HG03025 (cell line): ENCODE measurements around the gene MMP28.
"Not testable (repeated sequence)": the region's sequence is repeated elsewhere in the genome, so short reads cannot be mapped to it uniquely, and the experiment has no call there.

ENCODE experiments used
- ATAC-seq: cut with Tn5 transposase; IDR thresholded peaks from one replicate; pipeline ENCODE4 v1.9.1; 2021; ENCODE audit warnings: mild to moderate bottlenecking, moderate library complexity; ENCODE audit not compliant: unreplicated experiment, low FRiP score

MMP28 gene

DNA sequence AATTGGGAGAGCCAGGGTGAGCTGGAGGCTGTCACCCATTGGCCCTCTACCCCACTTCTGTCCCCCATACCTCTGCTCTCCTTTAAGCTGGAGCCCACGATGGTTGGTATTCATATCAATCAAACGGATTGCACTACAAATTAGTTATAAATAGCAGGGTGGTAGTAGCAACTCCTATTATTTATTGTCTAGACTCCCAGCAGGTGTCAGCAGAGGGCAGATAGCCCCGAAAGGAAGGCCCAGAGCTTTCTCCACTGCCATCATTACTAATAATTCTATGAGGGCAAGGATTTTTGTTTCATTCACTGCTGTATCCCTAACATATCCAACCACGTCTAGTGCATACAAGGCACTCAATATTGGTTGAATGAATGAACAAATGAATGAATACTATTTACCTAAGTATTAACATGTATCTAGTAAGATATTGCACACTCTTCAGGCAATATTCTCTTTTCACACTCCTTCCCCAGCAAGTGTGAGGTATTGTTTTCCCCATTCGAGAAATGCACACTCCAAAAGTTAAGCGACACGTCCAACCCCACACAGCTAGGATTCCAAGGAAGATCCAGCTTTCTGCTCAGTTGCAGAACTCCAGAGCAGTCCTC lies 28.4 kb downstream of the MMP28 start:
- ATAC-seq, result no peak

DNA sequence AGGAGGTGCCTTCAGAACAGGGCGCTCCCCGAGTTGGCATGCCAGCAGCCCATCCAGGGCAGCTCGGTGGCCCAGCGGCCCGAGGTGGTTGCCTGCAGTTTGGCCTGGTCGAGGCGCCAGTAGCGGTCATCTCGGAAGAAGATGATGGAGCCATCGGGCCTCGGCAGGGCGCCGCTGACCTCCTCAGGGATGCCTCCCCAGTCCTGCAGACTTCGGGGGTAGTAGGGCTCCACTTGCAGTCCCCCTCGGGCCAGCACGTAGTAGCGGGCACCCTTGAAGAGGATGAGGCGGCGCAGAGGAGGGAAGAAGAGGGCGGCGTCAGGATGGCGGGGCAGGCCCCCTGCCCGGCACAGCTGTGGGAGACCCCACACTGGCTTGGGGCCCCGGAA lies 29.0 kb downstream of the MMP28 start:
- ATAC-seq, result no peak

- no peak for ATAC-seq
Observed at GRCh38 chr17:35765756-35766488, 29.5 kb downstream of the MMP28 start.

- ATAC-seq, result no peak
Observed at GRCh38 chr17:35765086-35765710, 30.2 kb downstream of the MMP28 start.

- peak; percentile 78 for ATAC-seq
Observed at GRCh38 chr17:35764123-35764991, 31.1 kb downstream of the MMP28 start.

DNA sequence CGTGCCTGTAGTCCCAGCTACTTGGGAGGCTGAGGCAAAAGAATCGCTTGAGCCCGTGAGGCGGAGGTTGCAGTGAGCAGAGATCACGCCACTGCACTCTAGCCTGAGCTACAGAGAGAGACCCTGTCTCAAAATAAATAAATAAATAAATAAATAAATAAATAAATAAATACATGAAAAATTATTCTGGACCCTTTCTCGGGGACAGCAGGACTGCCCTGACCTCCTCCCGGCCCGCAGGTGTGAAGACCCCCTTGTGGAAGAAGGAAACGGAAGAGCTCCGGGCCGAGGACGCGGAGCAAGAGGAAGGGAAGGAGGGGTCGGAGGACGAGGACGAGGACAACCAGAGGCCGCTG lies 31.7 kb downstream of the MMP28 start:
- no peak for ATAC-seq

DNA sequence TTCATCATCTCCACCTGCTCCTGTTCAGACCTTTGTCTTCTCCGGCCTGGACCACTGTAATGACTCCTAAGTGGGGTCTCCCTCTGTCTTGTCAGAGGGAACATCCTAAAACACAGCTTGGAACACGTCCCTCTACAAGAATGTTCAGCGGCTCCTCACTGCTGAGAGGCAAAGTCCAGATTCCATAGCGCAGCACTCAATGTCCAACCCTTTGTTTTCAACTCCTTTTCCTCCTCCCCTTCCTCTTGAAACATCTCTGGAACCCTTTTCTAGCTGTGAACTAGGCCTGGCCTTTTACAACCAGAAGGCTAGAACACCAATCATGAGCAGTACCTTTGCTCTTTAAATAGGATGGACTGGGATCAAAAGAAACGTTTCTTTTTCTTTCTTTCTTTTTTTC lies 33.8 kb downstream of the MMP28 start:
- no peak for ATAC-seq

- no peak for ATAC-seq
Observed at GRCh38 chr17:35760587-35760986, 34.9 kb downstream of the MMP28 start, which contains the start of gene C17orf50. TSS of gene C17orf50 (plus strand) at chr17:35760887. CDS start at chr17:35760942, 55 bp downstream.

- no peak for ATAC-seq
Observed at GRCh38 chr17:35757243-35757642, 38.2 kb downstream of the MMP28 start.

DNA sequence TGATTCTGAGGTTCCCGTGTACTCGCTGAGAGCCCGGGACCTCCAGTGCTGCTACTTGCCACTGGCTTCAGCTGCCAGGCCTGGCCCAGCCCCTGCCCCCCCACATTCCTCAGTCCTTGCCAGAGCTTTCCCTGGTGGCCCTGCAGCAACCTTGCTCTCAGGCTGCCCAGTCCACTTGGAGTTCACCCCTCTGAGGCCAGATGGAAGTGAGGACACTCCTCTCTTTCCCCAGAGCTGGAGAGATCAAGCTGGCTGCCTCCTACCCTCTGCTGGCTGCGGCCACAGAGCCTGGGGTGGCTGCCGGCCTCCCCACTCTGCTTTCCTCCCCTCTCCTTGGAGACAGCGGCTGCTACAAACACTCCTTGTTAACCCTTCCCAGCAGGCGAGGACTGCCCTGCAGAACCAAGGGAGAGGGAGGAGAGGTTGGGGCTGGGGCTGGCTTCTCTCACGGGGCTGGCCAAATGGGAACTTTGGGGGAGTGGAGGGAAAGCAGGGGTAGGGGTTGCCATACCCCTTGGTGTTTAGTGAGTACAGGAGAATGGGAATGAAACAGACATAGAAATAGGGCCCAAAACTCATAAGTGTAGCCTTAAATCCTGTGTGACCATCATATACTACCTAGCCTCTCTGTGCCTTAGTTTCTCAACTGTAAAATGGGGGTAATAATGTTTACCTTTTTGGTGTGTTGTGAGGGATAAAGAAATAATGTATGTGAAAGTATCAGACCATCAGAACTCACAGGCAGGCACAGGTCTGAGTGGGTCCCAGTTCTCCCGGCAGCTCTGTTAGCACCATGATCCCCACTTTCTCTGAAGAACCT lies 42.3 kb downstream of the MMP28 start, which contains the start of gene GAS2L2:
GAS2L2 (minus strand) TSS at position 295 of the 820 bp plus-strand sequence. CDS start 389 bp downstream, outside the sequence.
- ATAC-seq, result no peak

DNA sequence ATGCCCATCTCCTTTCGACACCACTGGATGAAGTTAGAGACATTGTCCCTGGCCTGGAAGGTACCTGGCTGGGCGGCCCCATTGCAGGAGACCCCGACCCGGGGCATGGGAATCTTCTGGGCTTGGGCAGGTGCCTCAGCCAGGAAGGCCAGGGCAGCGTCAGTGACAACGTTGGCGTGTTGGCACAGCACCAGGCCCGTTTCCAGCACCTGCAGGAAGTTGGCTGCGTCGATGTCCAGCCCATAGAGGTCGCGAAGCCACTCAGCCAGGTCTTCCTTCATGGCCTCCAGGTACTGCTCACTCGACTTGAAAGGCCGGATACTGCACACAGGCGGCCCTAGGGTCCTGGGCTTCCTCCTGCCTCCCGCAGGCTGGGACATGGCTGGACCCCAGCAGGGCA lies 43.0 kb downstream of the MMP28 start:
- no peak for ATAC-seq

- not testable (repeated sequence) for ATAC-seq
Observed at GRCh38 chr17:35751541-35751940, 43.9 kb downstream of the MMP28 start.

DNA sequence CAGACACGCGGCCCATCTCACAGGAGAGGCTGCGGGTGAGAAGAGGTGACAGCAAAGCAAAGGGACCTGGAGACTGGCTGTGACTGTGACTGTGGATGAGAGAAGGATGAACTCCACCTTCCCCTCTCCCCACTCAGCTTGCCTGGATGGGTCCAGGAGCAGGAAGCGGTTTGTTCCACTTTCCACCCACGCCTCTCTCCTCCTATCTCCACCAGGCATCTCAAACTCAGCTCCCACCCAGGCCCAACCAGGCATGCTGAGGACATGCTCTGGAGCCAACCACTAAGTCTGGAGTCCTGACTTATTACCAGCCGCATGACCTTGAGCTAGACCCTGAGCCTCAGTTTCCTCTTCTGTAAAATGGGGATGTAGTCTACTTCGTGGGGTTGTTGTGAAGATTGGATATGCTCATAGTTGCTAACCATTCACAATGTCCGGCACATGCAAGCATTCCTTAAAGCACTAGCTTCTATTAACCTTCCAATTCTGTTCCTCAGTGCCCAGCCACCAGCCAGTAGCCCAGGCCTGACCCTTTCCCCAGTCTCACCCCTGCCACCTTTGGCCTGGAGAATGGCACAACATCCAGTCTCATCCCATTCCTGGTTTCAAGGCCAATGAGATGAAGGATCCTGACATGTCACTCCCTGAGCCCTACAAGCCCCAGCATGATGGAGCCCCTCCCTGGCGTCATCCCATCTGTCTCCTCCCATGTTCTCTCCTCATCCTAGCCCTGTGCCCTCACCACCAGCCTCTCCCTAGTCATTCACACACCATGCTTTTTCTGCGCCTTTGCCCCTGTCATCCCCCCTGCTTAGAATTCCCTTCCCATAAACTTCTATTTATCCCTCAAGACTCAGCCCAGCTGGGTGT lies 44.7 kb downstream of the MMP28 start:
- ATAC-seq, result no peak

GRCh38 chr17:35749560-35750412 lies 45.7 kb downstream of the MMP28 start:
- no peak for ATAC-seq

GRCh38 chr17:35748979-35749378 lies 46.5 kb downstream of the MMP28 start:
- ATAC-seq, result no peak

DNA sequence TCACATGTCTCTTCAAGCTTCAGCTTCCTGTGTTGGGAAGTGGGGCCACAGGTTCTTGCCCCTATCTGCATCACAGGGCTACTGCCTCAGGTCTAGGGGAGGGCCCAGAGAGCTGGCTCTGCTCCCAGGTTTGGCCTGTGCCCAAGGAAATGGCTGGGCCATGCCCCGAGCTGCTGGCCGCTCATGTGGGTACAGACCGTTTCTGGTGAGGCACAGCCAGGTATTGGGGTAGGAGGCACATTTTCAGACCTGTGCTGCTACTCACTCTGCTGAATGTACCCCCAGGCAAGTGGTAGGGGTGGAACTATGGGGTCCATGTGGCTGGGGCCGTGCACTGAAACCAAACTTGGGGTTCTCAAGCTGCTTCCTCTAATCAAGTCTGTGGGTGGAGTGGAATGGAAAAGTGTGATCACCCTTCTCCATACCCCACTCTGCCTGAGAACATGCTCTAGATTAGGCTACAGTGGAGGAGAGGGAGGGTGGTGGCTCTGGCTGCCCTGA lies 47.0 kb downstream of the MMP28 start:
- no peak for ATAC-seq

DNA sequence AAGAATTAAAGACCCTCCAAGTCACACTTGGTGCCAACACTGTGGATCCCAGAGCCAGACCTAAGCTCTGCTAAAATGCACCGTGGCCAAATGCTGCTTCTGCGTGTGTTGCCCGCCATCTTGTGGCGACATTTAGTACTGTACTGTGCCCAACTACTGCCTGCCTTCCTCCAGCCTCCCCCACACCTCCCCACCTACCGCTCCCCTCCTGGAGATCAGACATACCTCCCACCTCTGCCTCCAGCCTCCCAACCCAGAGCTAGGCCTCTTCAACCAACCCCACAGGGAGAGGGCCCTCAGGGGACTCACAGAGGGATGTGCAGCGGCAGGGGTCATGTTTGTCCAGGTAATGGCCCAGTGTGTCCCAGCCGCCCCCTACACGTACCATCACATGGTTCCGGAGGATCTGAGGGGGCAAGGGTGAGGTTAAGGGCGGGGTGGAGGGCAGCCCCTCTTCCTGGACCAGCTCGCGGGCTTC lies 47.9 kb downstream of the MMP28 start:
- ATAC-seq, result no peak
